PFSK-1 (cell line): ENCODE data around the gene WDR47.

ENCODE experiments used
- POLR2AphosphoS5 ChIP-seq: IDR thresholded peaks from 2 replicates; pipeline ENCODE4 v1.6.1; 2012; ENCODE audit warnings: low read depth, mild to moderate bottlenecking, control low read depth, low read length, moderate library complexity
- REST ChIP-seq, 2 experiments: IDR thresholded peaks; 2 replicates each; pipeline versions ENCODE4 v1.6.1 to v1.8.0; 2011 to 2012; ENCODE audit warnings: low read depth in 2 of 2, low read length in 2 of 2, control low read depth in 1 of 2, inconsistent platforms in 1 of 2, mild to moderate bottlenecking in 1 of 2, moderate library complexity in 1 of 2; ENCODE audit not compliant: insufficient read depth in 1 of 2

- TF ChIP-seq REST (IDR thresholded peaks at IDR 0.05; ENCODE audit: insufficient read depth in 1 of 2, low read depth in 2 of 2, low read length in 2 of 2) (no peak), POLR2AphosphoS5 (no peak)
Observed at GRCh38 chr1:108953452-108953851, 88.5 kb downstream of the WDR47 start.
